ENCODE results near the gene MAP1LC3B2.

DNA sequence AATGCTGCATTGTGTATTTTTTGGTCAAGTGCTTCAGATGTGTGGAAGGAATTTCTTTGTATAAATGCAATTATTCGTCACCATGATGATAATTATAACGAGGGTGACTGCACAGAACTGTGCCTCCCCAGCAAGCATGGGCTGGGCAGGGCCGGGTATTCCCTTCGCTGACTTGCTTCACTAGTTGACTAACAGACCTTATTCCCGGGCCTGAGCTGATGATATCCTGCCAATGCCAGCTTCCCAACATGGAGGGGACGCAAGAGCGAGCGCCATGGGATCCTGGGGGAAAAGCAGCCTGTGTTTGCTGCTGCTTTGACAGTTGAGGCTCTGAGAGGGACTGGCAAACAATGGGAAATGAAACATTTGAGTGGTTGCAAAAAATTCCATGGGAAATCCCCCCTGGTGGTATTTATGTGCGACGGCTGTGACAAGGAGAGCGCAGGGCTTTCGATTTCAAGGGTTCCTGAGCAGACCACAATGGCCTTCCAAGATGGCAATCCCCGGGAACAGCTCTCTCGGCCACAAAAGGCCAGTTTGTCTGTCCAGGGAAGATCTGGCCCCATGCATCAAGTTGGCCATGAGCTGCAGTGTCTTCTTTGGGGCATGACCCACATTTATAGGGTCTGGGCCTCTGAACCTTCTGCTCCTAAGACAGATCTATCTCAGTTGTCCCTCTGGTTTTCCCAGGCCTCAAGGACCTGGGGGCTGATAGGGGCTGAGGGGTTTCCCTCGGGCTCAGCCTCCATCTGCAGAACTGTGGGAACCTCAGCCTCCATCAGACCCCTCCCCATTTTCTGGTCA, 21.9 kb upstream of the MAP1LC3B2 start:
- TF ChIP-seq POLR2AphosphoS5 (IDR thresholded peaks at IDR 0.05) (no peak), POLR2A (IDR thresholded peaks at IDR 0.05) (no peak), EP300 (IDR thresholded peaks at IDR 0.05) (no peak)
- TF ChIP-seq, protein P1, sequence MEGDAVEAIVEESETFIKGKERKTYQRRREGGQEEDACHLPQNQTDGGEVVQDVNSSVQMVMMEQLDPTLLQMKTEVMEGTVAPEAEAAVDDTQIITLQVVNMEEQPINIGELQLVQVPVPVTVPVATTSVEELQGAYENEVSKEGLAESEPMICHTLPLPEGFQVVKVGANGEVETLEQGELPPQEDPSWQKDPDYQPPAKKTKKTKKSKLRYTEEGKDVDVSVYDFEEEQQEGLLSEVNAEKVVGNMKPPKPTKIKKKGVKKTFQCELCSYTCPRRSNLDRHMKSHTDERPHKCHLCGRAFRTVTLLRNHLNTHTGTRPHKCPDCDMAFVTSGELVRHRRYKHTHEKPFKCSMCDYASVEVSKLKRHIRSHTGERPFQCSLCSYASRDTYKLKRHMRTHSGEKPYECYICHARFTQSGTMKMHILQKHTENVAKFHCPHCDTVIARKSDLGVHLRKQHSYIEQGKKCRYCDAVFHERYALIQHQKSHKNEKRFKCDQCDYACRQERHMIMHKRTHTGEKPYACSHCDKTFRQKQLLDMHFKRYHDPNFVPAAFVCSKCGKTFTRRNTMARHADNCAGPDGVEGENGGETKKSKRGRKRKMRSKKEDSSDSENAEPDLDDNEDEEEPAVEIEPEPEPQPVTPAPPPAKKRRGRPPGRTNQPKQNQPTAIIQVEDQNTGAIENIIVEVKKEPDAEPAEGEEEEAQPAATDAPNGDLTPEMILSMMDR (IDR thresholded peaks at IDR 0.05), result no peak

Data from stomach (tissue), 4 donors.